Measurements from ENCODE around the gene TMOD4.

TMOD4 gene

DNA sequence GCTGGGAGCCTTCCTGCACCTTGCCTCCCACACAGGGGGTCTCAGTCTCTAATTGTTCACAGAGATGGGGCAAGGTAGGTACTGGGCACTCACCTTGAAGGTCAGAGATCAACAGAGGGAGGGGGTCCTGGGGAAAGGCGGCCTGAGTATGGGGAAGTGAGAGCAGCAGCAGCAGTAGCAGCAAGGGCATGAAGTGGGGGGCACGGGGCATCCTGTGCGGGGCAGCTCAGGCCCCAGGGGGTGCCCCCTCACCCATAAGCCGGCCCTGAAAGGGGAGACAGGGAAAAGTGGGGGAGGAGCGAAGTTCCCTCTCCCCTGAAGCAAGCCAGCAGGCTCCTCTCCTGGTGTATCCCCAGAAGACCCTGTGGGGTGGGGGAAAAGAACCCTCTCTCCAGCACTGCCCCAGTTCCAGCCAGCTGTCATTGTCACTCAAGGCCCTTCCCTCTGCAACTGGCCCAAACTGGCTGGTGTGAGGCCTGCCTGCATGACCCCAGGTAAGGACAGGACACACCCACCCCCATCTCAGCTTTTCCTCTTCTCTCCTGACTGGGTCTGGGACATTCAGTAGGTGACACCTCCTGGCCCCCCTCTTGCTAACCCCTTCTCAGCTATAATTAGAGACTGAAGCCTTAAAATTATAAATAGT is 33.2 kb downstream of the TMOD4 start:
- peak; percentile 20 to 68 for DNase-seq

DNA sequence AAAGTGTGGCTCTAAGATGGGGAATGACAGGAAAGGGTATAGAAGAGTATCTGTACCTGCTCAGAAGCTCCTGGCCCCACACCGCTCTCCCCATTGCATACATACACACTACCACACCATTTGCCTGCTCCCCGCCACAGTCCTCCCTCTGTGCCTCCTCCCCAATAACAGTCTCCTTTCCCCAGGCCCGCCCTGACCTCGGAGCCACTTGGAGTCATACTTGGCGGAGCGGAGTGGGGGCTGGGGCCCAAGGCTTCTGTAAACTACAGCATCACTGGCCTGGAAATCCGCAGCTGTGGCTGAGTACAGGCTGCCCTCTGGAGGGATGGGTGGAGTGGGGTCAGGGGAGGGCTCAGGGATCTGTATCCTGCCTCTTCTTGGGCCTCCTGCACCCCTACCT is 38.0 kb downstream of the TMOD4 start:
- no peak for DNase-seq

DNA sequence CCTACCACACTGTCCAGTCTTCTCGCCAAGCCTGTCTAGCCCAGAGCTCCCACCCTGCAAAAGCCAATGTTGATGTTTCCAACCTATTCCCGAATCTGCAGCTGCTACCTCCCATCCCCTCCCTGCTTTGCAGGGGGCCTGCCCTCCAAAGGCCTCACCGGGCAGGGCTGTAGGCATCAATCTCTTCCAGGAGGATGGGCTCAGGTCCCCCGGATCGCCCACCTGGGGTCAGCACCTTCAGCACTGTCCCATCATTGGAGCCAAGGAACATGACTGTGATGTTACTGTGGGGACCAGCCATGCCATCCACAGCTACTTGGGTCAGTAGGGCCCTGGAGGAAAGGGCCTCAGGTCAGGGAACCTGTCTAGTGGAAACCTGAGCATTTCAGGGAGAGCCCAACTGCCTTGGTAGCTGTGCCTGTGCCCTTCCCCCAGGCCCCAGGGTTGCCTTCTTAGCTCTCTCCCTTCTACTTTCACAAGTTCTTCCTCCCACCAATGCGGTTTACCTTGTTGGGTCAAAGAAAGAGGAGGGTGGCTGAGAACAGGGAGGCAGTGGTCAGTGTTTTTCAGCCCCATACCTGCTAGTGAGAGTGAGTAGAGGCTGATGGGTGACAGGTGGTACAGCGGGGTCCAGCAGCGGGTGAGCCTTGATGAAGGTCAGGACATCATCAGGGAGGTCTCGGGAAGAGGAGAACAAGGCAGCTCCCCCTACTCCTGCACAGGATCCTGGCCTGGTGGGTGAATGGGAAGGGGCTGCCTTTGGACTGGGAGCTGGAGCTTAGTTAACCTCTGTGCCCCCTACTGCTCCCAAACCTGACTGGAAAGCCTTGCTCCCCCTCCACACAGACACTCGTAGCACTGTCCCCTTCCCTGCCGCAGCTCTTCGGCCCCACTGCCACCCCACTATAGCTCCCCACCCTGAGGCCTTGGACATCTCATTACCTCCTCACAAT is 40.1 kb downstream of the TMOD4 start:
- no peak for DNase-seq

DNA sequence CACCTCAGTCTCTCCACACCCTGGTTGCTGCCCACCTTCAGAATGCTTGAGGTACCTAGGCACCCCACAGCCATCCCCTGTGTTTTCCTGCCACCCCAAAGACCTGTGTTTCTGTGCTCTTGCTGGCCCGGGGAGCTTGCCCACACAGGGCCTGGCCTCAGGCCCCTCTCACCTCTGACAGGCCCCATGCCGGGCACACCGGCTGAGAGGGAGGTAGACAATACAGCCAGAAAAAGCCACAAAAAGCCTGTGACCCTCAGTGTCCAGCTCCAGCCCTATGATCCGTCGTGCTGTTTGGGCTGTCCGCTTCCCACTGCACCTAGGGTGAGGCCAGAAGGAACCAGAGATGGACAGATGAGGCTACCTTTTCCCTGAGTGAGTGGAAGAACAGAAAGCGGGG is 40.8 kb downstream of the TMOD4 start:
- DNase-seq: no peak

DNA sequence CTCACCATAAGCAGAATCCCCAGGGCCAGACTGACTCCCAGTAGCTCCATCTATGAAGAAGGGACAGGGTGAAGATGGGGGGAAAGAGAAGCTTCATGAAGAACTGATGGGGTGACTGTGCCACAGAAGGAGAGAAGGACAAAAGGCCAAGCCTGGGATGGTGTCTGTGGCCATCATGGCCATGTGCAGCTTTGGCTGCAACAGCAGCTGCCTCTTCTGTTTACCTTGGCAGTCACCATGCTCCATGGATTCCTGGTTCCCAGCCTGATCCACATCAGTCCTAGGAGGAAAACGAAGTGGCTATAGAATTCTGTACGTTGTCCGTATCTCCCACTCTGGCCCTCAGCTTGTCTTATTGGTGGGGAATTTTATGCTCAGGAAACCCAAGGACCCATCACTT is 41.4 kb downstream of the TMOD4 start:
- DNase-seq: no peak

DNA sequence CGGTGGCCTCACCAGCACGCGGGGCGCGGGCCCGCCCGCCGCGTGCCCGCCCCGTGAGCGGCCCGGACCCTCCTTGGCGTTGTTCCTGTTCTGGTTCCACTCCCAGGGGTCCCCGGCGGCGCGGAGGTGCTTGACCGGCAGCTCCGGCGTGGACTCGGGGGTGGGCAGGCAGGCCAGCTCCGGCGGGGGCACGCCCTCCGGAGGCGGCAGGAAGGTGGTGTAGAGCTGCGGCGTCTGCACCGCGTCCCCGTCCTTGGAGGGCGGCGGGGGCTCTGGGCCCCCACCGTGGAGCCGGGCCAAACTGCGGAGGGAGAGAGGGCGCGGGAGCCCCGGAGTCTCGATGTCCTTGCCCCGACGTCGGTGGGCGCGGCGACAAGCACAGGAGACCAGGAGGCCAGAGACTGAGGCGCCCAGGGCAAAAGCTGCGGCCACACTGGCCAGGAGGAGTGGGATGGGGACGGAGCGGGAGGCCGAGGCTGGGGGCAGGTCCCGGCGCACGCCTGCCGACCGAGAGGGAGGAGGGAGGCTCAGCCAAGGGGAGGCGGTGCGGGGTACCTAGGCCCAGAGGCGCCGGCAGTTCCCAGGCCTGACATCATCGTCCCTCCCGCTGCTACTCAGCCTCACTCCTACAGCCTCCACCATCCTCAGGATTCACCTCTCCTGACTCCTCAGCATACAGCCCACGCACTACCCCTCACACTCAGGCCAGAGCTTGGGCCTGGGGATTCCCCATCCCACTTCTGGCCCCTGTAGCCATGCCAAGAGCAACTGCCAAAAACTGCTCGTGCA is 42.6 kb downstream of the TMOD4 start:
- no peak for DNase-seq

DNA sequence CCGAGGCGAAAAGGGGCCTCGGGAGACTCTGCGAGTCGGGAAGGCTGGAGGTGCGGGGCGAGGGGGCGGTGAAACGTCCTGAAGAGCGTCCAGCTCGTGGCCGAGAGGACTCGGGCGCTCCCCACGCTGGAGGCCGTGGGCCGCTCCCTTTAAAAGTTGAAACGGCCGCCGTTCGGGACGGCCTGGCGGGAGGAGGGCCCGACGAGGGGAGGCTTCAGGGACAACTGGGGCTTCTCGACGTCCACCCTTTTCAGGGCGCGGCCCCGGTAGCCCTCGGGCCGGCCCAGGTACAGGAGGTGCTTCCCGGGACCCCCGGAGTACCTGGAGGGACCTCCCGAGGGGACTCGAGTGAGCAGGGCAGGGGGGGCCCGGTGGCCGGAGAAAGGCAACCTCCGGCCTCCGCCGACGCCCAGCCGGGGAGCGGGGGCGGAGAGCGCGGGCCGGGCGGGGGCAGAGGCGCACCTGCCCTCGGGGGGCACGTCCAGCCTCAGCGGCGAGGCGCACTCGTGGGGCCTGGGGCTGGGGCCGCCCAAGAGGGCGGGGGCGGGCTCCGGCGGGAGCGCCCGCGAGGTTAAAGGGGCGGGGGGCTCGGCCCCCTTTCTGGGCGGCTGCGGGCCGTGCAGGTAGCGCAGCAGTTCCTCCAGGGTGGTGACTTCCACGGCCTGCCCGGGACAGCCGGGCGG is 43.3 kb downstream of the TMOD4 start:
- DNase-seq: no peak

DNA sequence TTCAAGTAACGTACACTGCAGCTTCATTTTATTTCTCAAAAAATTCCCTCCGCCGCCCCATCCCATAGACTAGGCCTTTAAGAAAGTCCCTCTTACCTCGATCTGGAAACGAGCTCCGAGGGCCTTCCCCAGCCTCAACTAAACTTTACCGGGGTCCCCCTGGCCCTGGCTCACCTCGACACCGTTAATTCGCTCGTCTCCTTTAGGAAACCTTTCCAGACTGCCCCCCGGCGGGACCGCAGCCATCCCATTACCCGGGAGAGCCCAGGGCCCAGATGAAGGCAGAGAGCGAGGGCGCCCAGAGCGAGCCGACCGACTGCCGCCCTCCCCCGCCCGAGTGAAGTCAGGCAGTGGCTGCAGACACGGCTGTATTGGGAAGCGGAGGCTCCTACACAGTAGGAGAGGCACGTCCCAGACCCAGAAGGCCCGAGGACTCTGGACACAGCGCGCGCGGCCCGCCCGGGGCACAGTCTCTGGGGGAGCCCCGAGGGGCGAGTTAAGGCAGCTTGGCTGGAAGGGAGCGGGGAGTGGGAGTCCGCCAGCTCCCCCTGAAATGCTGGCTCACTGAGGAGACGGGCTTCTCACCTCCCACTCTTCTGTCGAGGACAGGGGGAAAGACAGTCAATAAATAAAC is 44.0 kb downstream of the TMOD4 start:
- DNase-seq: no peak

DNA sequence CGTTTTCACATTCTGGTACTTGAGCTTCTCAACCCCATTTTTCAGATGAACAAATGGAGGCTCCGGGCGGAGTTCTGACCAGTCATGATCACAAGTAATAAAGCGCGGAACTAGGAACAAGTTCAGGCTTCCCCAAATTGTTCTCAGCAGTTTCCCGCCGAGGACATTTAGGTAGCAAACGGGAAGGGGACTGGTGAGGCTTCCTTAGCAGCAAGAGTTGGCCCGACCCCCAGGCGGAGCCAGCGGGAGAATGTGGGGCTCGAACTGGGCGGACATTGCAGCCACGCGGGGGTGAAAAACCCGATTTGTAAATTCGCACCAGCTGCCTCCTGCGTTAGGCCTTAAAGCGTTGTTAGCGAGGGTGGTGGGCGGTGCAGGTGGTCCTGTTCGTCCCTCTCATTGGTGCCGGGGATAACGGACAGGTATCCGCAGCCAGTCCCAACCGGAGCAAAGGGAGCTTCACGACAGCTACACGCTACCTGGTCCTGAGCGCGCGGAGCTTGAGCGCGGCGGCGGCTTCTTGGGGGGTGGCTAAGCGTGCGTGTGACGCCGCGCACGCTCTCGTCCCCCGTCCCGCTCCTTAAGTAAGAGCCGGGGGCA is 44.7 kb downstream of the TMOD4 start:
- peak in 1 of 2 experiments; percentile 49 for DNase-seq

DNA sequence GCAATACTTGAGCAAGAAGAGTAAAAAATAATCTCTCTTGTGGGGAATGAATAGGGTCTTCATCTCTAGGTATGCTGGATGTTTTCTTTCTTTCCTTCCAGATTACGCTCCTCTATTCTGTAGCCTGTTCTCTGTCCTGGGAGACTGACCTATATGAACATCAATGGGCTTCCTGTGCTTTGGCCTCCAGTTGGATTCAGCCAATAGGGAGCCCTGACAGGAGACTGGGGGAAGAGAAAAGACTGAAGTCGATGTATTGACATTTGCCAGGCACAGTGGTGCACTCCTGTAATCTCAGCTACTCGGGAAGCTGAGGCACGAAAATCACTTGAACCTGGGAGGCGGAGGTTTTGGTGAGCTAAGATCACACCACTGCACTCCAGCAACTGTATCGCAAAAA is 47.0 kb downstream of the TMOD4 start:
- no peak for DNase-seq

DNA sequence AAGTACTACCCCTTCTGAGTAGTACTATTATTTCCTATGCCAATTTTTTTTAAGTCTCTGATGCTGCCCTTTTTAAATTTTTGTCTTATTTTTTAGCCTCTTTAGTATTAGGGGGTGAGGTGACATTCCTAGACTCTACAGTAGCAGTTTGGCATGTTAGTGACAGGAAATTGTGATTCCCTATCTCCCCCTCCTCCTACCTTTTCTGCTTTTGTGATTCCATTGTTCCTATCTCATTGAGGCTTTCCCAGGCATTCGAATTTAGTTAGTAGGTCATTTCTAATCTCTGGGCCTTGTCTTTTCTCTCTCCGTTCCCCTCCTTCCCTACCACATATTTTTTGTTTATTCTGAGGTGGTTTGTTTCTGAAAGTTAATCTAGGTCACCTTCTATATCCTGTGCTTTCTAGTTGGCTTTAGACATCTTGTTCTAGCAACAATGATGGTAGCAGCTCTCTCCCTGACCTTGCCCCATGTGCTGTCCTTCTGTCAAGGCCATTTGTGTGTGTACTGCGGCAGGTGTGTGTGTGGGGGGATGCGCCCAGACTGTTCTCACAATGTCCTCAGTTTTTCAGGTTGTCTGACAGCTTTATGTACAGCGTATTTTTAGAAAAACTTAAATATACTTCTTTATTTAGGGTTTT is 50.9 kb downstream of the TMOD4 start:
- DNase-seq: no peak
